HEK293 (cell line): ENCODE measurements around the gene PKN1.

Experiments used
- CTCF ChIA-PET: fragments of 350-600 bp; formaldehyde crosslinking; extraction: SDS; loops from one replicate; lab custom pipeline; 2021; ENCODE audit warnings: antibody characterized with exemption; lab: Yijun Ruan, JAX
- POLR2A ChIA-PET: fragments of 300-600 bp; formaldehyde crosslinking; extraction: SDS; loops from one replicate; lab custom pipeline; 2020; ENCODE audit warnings: antibody characterized with exemption, inconsistent platforms; lab: Yijun Ruan, JAX
- H3K27ac ChIP-seq: fragments of 200-500 bp; sonication (Bioruptor generic); 2 replicates; pipeline ENCODE4 v1.5.1; 2014; ENCODE audit warnings: low read depth, low read length, control low read depth, inconsistent platforms; ENCODE audit errors: extremely low read depth
- H3K36me3 ChIP-seq, 2 experiments: fragments of 200-500 bp in 1 of 2; sonication (Bioruptor generic) in 1 of 2; 1 replicate in 1 of 2; 2 replicates in 1 of 2; pipeline ENCODE4 v1.5.1; 2014 to 2017; ENCODE audit warnings: inconsistent platforms in 2 of 2, low read length in 2 of 2; ENCODE audit not compliant: control insufficient read depth in 2 of 2, insufficient read depth in 1 of 2
- H3K4me1 ChIP-seq: fragments of 200-500 bp; sonication (Bioruptor generic); 2 replicates; pipeline ENCODE4 v1.5.1; 2014; ENCODE audit warnings: mild to moderate bottlenecking, low read length, inconsistent platforms; ENCODE audit not compliant: control insufficient read depth, insufficient read depth
- H3K4me3 ChIP-seq: 2 replicates; pipeline ENCODE4 v1.5.1; 2011; ENCODE audit warnings: low read depth, mild to moderate bottlenecking, control low read depth, low read length, moderate library complexity
- H3K9me3 ChIP-seq: fragments of 200-500 bp; sonication (Bioruptor generic); 2 replicates; pipeline ENCODE4 v1.5.1; 2014; ENCODE audit warnings: low read depth, low read length, inconsistent platforms; ENCODE audit not compliant: control insufficient read depth, insufficient read depth
- BCL11B ChIP-seq: fragments of 450-650 bp; formaldehyde crosslinking; IDR thresholded peaks from 2 replicates; pipeline ENCODE4 v1.5.1; 2016; ENCODE audit warnings: low read depth, missing biosample characterization, missing genetic modification characterization
- EGR2 ChIP-seq: fragments of 450-650 bp; formaldehyde crosslinking; IDR thresholded peaks from 2 replicates; pipeline ENCODE4 v1.5.1; 2016; ENCODE audit warnings: low read depth, missing biosample characterization, missing genetic modification characterization
- FEZF1 ChIP-seq: fragments of 450-650 bp; formaldehyde crosslinking; IDR thresholded peaks from 2 replicates; pipeline ENCODE4 v1.5.1; 2016; ENCODE audit warnings: missing biosample characterization, missing genetic modification characterization
- GLI2 ChIP-seq: fragments of 450-650 bp; formaldehyde crosslinking; IDR thresholded peaks from 2 replicates; pipeline ENCODE4; 2017; ENCODE audit warnings: missing biosample characterization, missing genetic modification characterization, low read depth, borderline replicate concordance
- SALL2 ChIP-seq: fragments of 450-650 bp; formaldehyde crosslinking; IDR thresholded peaks from 2 replicates; pipeline ENCODE4 v1.5.0; 2017; ENCODE audit warnings: missing biosample characterization, mild to moderate bottlenecking, missing genetic modification characterization, borderline replicate concordance
- SCRT1 ChIP-seq: fragments of 450-650 bp; formaldehyde crosslinking; IDR thresholded peaks from 2 replicates; pipeline ENCODE4 v1.5.1; 2016; ENCODE audit warnings: missing biosample characterization, missing genetic modification characterization, borderline replicate concordance
- SP2 ChIP-seq: fragments of 450-650 bp; formaldehyde crosslinking; IDR thresholded peaks from 2 replicates; pipeline ENCODE4 v1.5.1; 2016; ENCODE audit warnings: missing biosample characterization, missing genetic modification characterization
- ZEB2 ChIP-seq: fragments of 450-650 bp; formaldehyde crosslinking; IDR thresholded peaks from 2 replicates; pipeline ENCODE4 v1.5.1; 2016; ENCODE audit warnings: missing biosample characterization, missing genetic modification characterization
- ZFHX2 ChIP-seq: fragments of 450-650 bp; formaldehyde crosslinking; conservative IDR thresholded peaks from 2 replicates; pipeline ENCODE4 v1.5.1; 2016; ENCODE audit warnings: missing biosample characterization, missing genetic modification characterization
- ZNF10 ChIP-seq: fragments of 450-650 bp; formaldehyde crosslinking; IDR thresholded peaks from 2 replicates; pipeline ENCODE4 v1.5.1; 2017; ENCODE audit warnings: missing biosample characterization, missing genetic modification characterization
- ZNF175 ChIP-seq: fragments of 450-650 bp; formaldehyde crosslinking; IDR thresholded peaks from 2 replicates; pipeline ENCODE4 v1.5.1; 2016; ENCODE audit warnings: missing biosample characterization, missing genetic modification characterization
- ZNF202 ChIP-seq: fragments of 450-650 bp; formaldehyde crosslinking; IDR thresholded peaks from 2 replicates; pipeline ENCODE4 v1.5.1; 2016; ENCODE audit warnings: missing biosample characterization, missing genetic modification characterization, borderline replicate concordance
- ZNF221 ChIP-seq: fragments of 450-650 bp; formaldehyde crosslinking; IDR thresholded peaks from 2 replicates; pipeline ENCODE4 v1.5.1; 2017; ENCODE audit warnings: missing biosample characterization, missing genetic modification characterization, borderline replicate concordance
- ZNF302 ChIP-seq: fragments of 450-650 bp; formaldehyde crosslinking; IDR thresholded peaks from 2 replicates; pipeline ENCODE4 v1.5.1; 2016; ENCODE audit warnings: missing biosample characterization, missing genetic modification characterization, low read depth
- ZNF341 ChIP-seq: fragments of 450-650 bp; formaldehyde crosslinking; IDR thresholded peaks from 2 replicates; pipeline ENCODE4; 2016; ENCODE audit warnings: low read depth, missing biosample characterization, missing genetic modification characterization
- ZNF426 ChIP-seq: fragments of 450-650 bp; formaldehyde crosslinking; IDR thresholded peaks from 2 replicates; pipeline ENCODE4 v1.5.1; 2017; ENCODE audit warnings: missing biosample characterization, missing genetic modification characterization, mild to moderate bottlenecking, inconsistent platforms, moderate library complexity
- ZNF48 ChIP-seq: fragments of 450-650 bp; formaldehyde crosslinking; IDR thresholded peaks from 2 replicates; pipeline ENCODE4 v1.5.1; 2016; ENCODE audit warnings: missing biosample characterization, missing genetic modification characterization
- ZNF501 ChIP-seq: fragments of 450-650 bp; formaldehyde crosslinking; IDR thresholded peaks from 2 replicates; pipeline ENCODE4 v1.5.1; 2016; ENCODE audit warnings: missing biosample characterization, missing genetic modification characterization
- ZNF510 ChIP-seq: fragments of 450-650 bp; formaldehyde crosslinking; IDR thresholded peaks from 2 replicates; pipeline ENCODE4 v1.5.1; 2018; ENCODE audit warnings: mild to moderate bottlenecking, missing genetic modification characterization, missing biosample characterization; ENCODE audit not compliant: insufficient replicate concordance
- ZNF600 ChIP-seq: fragments of 450-650 bp; formaldehyde crosslinking; IDR thresholded peaks from 2 replicates; pipeline ENCODE4 v1.5.1; 2016; ENCODE audit warnings: missing biosample characterization, missing genetic modification characterization
- ZNF660 ChIP-seq: fragments of 450-650 bp; IDR thresholded peaks from 2 replicates; pipeline ENCODE4 v1.5.1; 2018; ENCODE audit warnings: missing biosample characterization, mild to moderate bottlenecking, missing genetic modification characterization
- ZNF707 ChIP-seq: fragments of 450-650 bp; formaldehyde crosslinking; IDR thresholded peaks from 2 replicates; pipeline ENCODE4 v1.5.1; 2016; ENCODE audit warnings: missing biosample characterization, missing genetic modification characterization
- ZNF747 ChIP-seq: fragments of 450-650 bp; formaldehyde crosslinking; IDR thresholded peaks from 2 replicates; pipeline ENCODE4 v1.5.1; 2016; ENCODE audit warnings: missing biosample characterization, missing genetic modification characterization
- ZNF843 ChIP-seq: fragments of 450-650 bp; formaldehyde crosslinking; IDR thresholded peaks from 2 replicates; pipeline ENCODE4 v1.5.1; 2016; ENCODE audit warnings: missing biosample characterization, missing genetic modification characterization
- TF ChIP-seq, protein P1 (sequence below): fragments of 450-650 bp; formaldehyde crosslinking; IDR thresholded peaks from 2 replicates; pipeline ENCODE4 v1.5.1; 2016; ENCODE audit warnings: missing biosample characterization, missing genetic modification characterization
- TF ChIP-seq, protein P2 (sequence below): fragments of 450-650 bp; formaldehyde crosslinking; IDR thresholded peaks from 2 replicates; pipeline ENCODE4 v1.5.1; 2016; ENCODE audit warnings: missing biosample characterization, missing genetic modification characterization
- TF ChIP-seq, protein P3 (sequence below): fragments of 450-650 bp; formaldehyde crosslinking; IDR thresholded peaks from 2 replicates; pipeline ENCODE4; 2016; ENCODE audit warnings: missing biosample characterization, missing genetic modification characterization
- TF ChIP-seq, protein P4 (sequence below): fragments of 450-650 bp; formaldehyde crosslinking; conservative IDR thresholded peaks from 2 replicates; pipeline ENCODE4 v1.5.1; 2016; ENCODE audit warnings: low read depth, missing biosample characterization, missing genetic modification characterization
- TF ChIP-seq, protein P5 (sequence below): fragments of 450-650 bp; formaldehyde crosslinking; IDR thresholded peaks from 2 replicates; pipeline ENCODE4 v1.5.0; 2017; ENCODE audit warnings: missing biosample characterization, missing genetic modification characterization, borderline replicate concordance

PKN1 gene

DNA sequence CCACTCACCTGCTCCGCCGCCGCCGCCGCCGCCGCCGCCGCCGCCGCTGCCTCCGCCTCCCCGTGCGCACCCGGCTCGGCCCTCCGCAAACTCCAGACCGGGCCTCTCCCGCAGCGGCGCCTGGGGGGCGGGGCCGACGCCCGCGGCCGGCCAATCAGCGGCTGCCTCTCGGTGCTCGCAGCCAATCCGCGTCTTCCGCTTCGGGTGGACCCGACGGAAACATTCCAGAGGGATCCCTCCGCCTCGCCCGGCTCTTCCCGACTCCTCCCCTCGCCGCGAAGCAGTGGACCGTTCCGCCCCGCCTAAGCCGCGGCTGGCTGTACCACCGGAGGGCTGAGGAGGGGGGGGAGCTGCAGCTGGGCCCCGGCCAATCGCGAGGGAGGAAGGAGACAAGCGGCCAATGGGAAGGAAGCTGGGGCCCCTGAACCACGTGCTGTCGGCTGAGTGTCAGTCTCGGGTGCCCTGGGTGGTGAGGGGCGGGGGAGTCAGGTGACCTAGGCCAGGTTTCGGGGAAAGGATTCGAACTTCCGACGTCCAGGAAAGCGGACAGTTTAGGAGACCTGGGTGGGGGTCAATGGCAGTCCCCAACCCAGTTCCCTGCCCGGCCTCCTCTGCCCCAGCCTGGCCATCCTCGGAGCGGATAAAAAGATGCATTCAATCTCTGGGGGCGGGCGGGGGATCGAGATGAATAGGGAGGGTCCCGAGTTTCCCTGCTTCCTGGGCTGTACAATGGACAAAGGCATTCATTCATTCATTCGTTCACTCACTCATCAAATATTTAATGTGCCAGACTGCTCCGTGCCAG, 63.1 kb downstream of the PKN1 start, which contains the start of gene GIPC1:
TSS of gene GIPC1 (minus strand) at position 99 of the 805 bp plus-strand sequence. CDS start 13,151 bp downstream, outside the sequence.
- H3K4me3 ChIP-seq, result peak within 1 kb of the TSS; percentile 69
- peak within 1 kb of the TSS; percentile 60; the same call in 1 of the 2 replicates for H3K27ac ChIP-seq
- peaks cover 4 to 14% of the 10 kb centered on the region in 2 experiments; a peak in 2 of 3 replicates for H3K36me3 ChIP-seq
- ChIA-PET CTCF (interaction anchor here (0.6 to 3.2 kb wide), 8 partner anchors 8 to 363 kb away, joined by 3 to 23 read pairs (median 4); no protein-coding TSS in a partner anchor), POLR2A (interaction anchor here (0.5 to 3.3 kb wide), 12 partner anchors 8 to 359 kb away, joined by 3 to 45 read pairs (median 4); partner anchors contain the start of genes ADGRE2, ASF1B, DNAJB1 and PTGER1)
- no peaks in the 10 kb centered on the region for H3K4me1 ChIP-seq
- H3K9me3 ChIP-seq, result no peaks in the 10 kb centered on the region
- TF ChIP-seq ZNF341 (tag by site-specific recombination) (peak; percentile 100), ZNF221 (tag by site-specific recombination) (no peak), GLI2 (tag by site-specific recombination) (no peak), ZNF48 (tag by site-specific recombination) (no peak), ZNF660 (tag by site-specific recombination) (no peak), BCL11B (tag by site-specific recombination) (no peak), ZFHX2 (tag by site-specific recombination) (peak; percentile 12; the same call in 1 of the 2 replicates), ZNF202 (tag by site-specific recombination) (no peak), ZNF302 (tag by site-specific recombination) (no peak), ZNF510 (tag by site-specific recombination) (no peak), ZNF707 (no peak), SCRT1 (tag by site-specific recombination) (no peak), ZNF501 (tag by site-specific recombination) (peak; percentile 42), ZNF10 (no peak; the same call in 1 of the 2 replicates), ZEB2 (peak; percentile 94), EGR2 (0 out of 2 replicates have a peak, but pooled peaks have one; percentile 39), FEZF1 (tag by site-specific recombination) (no peak), SP2 (tag by site-specific recombination) (peak; percentile 98), ZNF843 (tag by site-specific recombination) (0 out of 2 replicates have a peak, but pooled peaks have one; percentile 29), ZNF747 (tag by site-specific recombination) (no peak), ZNF600 (tag by site-specific recombination) (peak; percentile 88), SALL2 (no peak), ZNF175 (tag by site-specific recombination) (no peak), ZNF426 (tag by site-specific recombination) (no peak)
- TF ChIP-seq, protein P1, sequence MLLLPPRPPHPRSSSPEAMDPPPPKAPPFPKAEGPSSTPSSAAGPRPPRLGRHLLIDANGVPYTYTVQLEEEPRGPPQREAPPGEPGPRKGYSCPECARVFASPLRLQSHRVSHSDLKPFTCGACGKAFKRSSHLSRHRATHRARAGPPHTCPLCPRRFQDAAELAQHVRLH, result no peak
- TF ChIP-seq, protein P2, sequence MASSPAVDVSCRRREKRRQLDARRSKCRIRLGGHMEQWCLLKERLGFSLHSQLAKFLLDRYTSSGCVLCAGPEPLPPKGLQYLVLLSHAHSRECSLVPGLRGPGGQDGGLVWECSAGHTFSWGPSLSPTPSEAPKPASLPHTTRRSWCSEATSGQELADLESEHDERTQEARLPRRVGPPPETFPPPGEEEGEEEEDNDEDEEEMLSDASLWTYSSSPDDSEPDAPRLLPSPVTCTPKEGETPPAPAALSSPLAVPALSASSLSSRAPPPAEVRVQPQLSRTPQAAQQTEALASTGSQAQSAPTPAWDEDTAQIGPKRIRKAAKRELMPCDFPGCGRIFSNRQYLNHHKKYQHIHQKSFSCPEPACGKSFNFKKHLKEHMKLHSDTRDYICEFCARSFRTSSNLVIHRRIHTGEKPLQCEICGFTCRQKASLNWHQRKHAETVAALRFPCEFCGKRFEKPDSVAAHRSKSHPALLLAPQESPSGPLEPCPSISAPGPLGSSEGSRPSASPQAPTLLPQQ (tag by site-specific recombination), result peak; percentile 96
- TF ChIP-seq, protein P3, sequence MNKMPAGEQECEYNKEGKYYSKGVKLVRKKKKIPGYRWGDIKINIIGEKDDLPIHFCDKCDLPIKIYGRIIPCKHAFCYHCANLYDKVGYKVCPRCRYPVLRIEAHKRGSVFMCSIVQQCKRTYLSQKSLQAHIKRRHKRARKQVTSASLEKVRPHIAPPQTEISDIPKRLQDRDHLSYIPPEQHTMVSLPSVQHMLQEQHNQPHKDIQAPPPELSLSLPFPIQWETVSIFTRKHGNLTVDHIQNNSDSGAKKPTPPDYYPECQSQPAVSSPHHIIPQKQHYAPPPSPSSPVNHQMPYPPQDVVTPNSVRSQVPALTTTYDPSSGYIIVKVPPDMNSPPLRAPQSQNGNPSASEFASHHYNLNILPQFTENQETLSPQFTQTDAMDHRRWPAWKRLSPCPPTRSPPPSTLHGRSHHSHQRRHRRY (tag by site-specific recombination), result no peak
- TF ChIP-seq, protein P4, sequence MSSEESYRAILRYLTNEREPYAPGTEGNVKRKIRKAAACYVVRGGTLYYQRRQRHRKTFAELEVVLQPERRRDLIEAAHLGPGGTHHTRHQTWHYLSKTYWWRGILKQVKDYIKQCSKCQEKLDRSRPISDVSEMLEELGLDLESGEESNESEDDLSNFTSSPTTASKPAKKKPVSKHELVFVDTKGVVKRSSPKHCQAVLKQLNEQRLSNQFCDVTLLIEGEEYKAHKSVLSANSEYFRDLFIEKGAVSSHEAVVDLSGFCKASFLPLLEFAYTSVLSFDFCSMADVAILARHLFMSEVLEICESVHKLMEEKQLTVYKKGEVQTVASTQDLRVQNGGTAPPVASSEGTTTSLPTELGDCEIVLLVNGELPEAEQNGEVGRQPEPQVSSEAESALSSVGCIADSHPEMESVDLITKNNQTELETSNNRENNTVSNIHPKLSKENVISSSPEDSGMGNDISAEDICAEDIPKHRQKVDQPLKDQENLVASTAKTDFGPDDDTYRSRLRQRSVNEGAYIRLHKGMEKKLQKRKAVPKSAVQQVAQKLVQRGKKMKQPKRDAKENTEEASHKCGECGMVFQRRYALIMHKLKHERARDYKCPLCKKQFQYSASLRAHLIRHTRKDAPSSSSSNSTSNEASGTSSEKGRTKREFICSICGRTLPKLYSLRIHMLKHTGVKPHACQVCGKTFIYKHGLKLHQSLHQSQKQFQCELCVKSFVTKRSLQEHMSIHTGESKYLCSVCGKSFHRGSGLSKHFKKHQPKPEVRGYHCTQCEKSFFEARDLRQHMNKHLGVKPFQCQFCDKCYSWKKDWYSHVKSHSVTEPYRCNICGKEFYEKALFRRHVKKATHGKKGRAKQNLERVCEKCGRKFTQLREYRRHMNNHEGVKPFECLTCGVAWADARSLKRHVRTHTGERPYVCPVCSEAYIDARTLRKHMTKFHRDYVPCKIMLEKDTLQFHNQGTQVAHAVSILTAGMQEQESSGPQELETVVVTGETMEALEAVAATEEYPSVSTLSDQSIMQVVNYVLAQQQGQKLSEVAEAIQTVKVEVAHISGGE, result peak; percentile 79
- TF ChIP-seq, protein P5, sequence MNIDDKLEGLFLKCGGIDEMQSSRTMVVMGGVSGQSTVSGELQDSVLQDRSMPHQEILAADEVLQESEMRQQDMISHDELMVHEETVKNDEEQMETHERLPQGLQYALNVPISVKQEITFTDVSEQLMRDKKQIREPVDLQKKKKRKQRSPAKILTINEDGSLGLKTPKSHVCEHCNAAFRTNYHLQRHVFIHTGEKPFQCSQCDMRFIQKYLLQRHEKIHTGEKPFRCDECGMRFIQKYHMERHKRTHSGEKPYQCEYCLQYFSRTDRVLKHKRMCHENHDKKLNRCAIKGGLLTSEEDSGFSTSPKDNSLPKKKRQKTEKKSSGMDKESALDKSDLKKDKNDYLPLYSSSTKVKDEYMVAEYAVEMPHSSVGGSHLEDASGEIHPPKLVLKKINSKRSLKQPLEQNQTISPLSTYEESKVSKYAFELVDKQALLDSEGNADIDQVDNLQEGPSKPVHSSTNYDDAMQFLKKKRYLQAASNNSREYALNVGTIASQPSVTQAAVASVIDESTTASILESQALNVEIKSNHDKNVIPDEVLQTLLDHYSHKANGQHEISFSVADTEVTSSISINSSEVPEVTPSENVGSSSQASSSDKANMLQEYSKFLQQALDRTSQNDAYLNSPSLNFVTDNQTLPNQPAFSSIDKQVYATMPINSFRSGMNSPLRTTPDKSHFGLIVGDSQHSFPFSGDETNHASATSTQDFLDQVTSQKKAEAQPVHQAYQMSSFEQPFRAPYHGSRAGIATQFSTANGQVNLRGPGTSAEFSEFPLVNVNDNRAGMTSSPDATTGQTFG (tag by site-specific recombination), result no peak
